ENCODE measurements around the gene RNF103. TPM values are rescaled to one million over a fixed set of nuclear protein-coding genes. Genes with fewer than 3 reads are reported as not detected.

Gene RNF103
- total and polyA plus RNA-seq, 2 of the 8 experiments (the other 6 are each of a cell fraction or from before 2014, with no cell fraction given) = 3.3 to 7.4 TPM

- Histone ChIP-seq H3K23me2 (ENCODE audit: low read depth, low read length) (peaks cover 5% of the 10 kb centered on the region; the same call in 1 of the 2 replicates), H4K91ac (replicated peaks; ENCODE audit: insufficient read length, low read length) (no peak overlapping the region), H2BK120ac (replicated peaks; ENCODE audit: low read depth, low read length) (no peak overlapping the region), H3K23ac (ENCODE audit: insufficient read length) (no peak overlapping the region), H4K5ac (ENCODE audit: insufficient read length, low read depth, low read length) (no peak overlapping the region), H2BK20ac (ENCODE audit: low read length) (no peak overlapping the region), H3K79me2 (ENCODE audit: control insufficient read depth in 1 of 2, insufficient read depth in 2 of 2, low read length in 2 of 2) (peaks cover 0 to 72% of the 10 kb centered on the region in 2 experiments; a peak in 2 of 4 replicates), H3K27me3 (replicated peaks in 1 of 4; ENCODE audit: control insufficient read depth in 3 of 4, extremely low read depth in 1 of 4, insufficient read depth in 3 of 4, low read length in 3 of 4) (no peaks in the 10 kb centered on the region), H3K56ac (replicated peaks; ENCODE audit: insufficient read length, low read depth, low read length) (no peak overlapping the region), H2AK5ac (ENCODE audit: low read depth, low read length) (no peak overlapping the region), H3K9ac (replicated peaks in 1 of 4; ENCODE audit: extremely low read depth in 1 of 4, low read depth in 3 of 4, low read length in 3 of 4) (no peak overlapping the region), H3K36me3 (ENCODE audit: control insufficient read depth in 2 of 4, insufficient read depth in 4 of 4, low read length in 3 of 4) (no peaks in the 10 kb centered on the region), H3K4ac (replicated peaks; ENCODE audit: insufficient read length, low read depth, low read length) (no peak overlapping the region), H3K18ac (ENCODE audit: extremely low read depth, low read length) (no peak overlapping the region), H4K8ac (ENCODE audit: extremely low read depth, insufficient read depth, low read length) (no peak overlapping the region), H3K9me3 (ENCODE audit: insufficient read depth in 2 of 2, low read depth in 1 of 2, low read length in 1 of 2) (no peaks in the 10 kb centered on the region), H3K4me2 (ENCODE audit: insufficient read depth in 1 of 2, low read depth in 2 of 2, low read length in 2 of 2) (no peak overlapping the region), H2BK15ac (ENCODE audit: low read length) (no peak overlapping the region), H3K4me1 (replicated peaks in 1 of 4; ENCODE audit: control insufficient read depth in 3 of 4, insufficient read depth in 4 of 4, low read length in 3 of 4) (peaks cover 0 to 3% (median 0%) of the 10 kb centered on the region in 4 experiments; a peak in 2 of 7 replicates), H2BK5ac (ENCODE audit: low read depth, low read length) (no peak overlapping the region), H3K79me1 (ENCODE audit: low read depth, low read length) (peaks cover 8% of the 10 kb centered on the region), H4K20me1 (replicated peaks in 1 of 2; ENCODE audit: control insufficient read depth in 1 of 2, insufficient read depth in 2 of 2, low read length in 2 of 2) (no peaks in the 10 kb centered on the region), H3K4me3 (ENCODE audit: extremely low read depth in 1 of 4, insufficient read depth in 2 of 4, low read depth in 3 of 4, low read length in 4 of 4) (no peak overlapping the region), H2BK12ac (ENCODE audit: low read depth, low read length) (no peak overlapping the region), H2AFZ (ENCODE audit: low read length) (no peak overlapping the region), H3K27ac (ENCODE audit: low read depth, low read length) (no peak overlapping the region), H3K14ac (ENCODE audit: insufficient read length) (no peak overlapping the region)
- 93% methylated on average over 2 of the region's 2 CpGs; no CpG with 5 or more reads in 1 of the 2 experiments for WGBS, 2 experiments (ENCODE audit: extremely low coverage in 1 of 2, insufficient coverage in 1 of 2, insufficient read length in 1 of 2, insufficient replicate concordance in 2 of 2, low coverage in 1 of 2, low lambda C conversion rate in 2 of 2, missing lambda C conversion rate in 1 of 2)
- FAIRE-seq (no peak), DNase-seq (ENCODE audit: low read depth in 1 of 2, low spot score in 2 of 2) (no peak)
- TF ChIP-seq, protein P1, sequence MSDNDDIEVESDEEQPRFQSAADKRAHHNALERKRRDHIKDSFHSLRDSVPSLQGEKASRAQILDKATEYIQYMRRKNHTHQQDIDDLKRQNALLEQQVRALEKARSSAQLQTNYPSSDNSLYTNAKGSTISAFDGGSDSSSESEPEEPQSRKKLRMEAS (IDR thresholded peaks at IDR 0.05) = no peak
- TF ChIP-seq SIN3A (conservative IDR thresholded peaks at IDR 0.05 in 1 of 2, IDR thresholded peaks at IDR 0.05 in 1 of 2; ENCODE audit: low read depth in 1 of 2, low read length in 2 of 2) = no peak
- no peak for TF ChIP-seq SP1 (IDR thresholded peaks at IDR 0.05; ENCODE audit: low read depth, low read length)
- TF ChIP-seq NANOG (IDR thresholded peaks at IDR 0.05; ENCODE audit: insufficient read depth, low read depth, low read length, poor library complexity, severe bottlenecking) = no peak
- TF ChIP-seq E2F6 (IDR thresholded peaks at IDR 0.05) = no peak
- no peak for TF ChIP-seq GTF2F1 (IDR thresholded peaks at IDR 0.05; ENCODE audit: borderline replicate concordance, low read depth, low read length)
- TF ChIP-seq SP4 (IDR thresholded peaks at IDR 0.05; ENCODE audit: low read length) = no peak
- POLR2A ChIA-PET (ENCODE audit: partially characterized antibody) = interaction anchor here (0.6 kb wide), 1 partner anchor 9 kb away, joined by 3 read pairs; no protein-coding TSS in a partner anchor
- CTCF ChIA-PET (ENCODE audit: partially characterized antibody) = no interaction called here
Measured at GRCh38 chr2:86557836-86558235, 65.8 kb downstream of the RNF103 start.

Data from H1 (cell line).